HG03521 (cell line): ENCODE measurements around the gene ENTR1.

Source experiments
- ATAC-seq: cut with Tn5 transposase; IDR thresholded peaks from one replicate; pipeline ENCODE4 v1.9.1; 2021; ENCODE audit warnings: mild to moderate bottlenecking, moderate library complexity; ENCODE audit not compliant: unreplicated experiment

Gene ENTR1

GRCh38 chr9:136410500-136411287, at the start of gene ENTR1, which contains the start of gene PMPCA:
TSS of gene ENTR1 (minus strand) at chr9:136410614. CDS start at chr9:136410397, 217 bp downstream.
TSS of gene PMPCA (plus strand) at chr9:136410658. CDS start at chr9:136410669, 11 bp downstream.
- peak; percentile 79 for ATAC-seq

- no peak for ATAC-seq
Measured at GRCh38 chr9:136459425-136459824, 49.0 kb upstream of the ENTR1 start.

GRCh38 chr9:136457326-136457725, 46.9 kb upstream of the ENTR1 start:
- ATAC-seq, result no peak

- no peak for ATAC-seq
Measured at GRCh38 chr9:136456258-136456657, 45.8 kb upstream of the ENTR1 start.

GRCh38 chr9:136455043-136456002, 44.9 kb upstream of the ENTR1 start:
- ATAC-seq, result no peak

GRCh38 chr9:136454026-136454796, 43.8 kb upstream of the ENTR1 start:
- no peak for ATAC-seq

- ATAC-seq, result no peak
Measured at GRCh38 chr9:136453326-136453725, 42.9 kb upstream of the ENTR1 start.

- ATAC-seq, result no peak
Measured at GRCh38 chr9:136451221-136451877, 40.9 kb upstream of the ENTR1 start.

- no peak for ATAC-seq
Measured at GRCh38 chr9:136448655-136449054, 38.2 kb upstream of the ENTR1 start.

- no peak for ATAC-seq
Measured at GRCh38 chr9:136447173-136447778, 36.9 kb upstream of the ENTR1 start.

GRCh38 chr9:136445799-136446198, 35.4 kb upstream of the ENTR1 start:
- ATAC-seq, result no peak

GRCh38 chr9:136444102-136444501, 33.7 kb upstream of the ENTR1 start:
- ATAC-seq, result no peak

- ATAC-seq, result no peak
Measured at GRCh38 chr9:136443687-136444086, 33.3 kb upstream of the ENTR1 start.

- no peak for ATAC-seq
Measured at GRCh38 chr9:136443087-136443486, 32.7 kb upstream of the ENTR1 start.

- no peak for ATAC-seq
Measured at GRCh38 chr9:136442265-136442664, 31.9 kb upstream of the ENTR1 start.

- no peak for ATAC-seq
Measured at GRCh38 chr9:136441681-136442245, 31.3 kb upstream of the ENTR1 start.

GRCh38 chr9:136441191-136441680, 30.8 kb upstream of the ENTR1 start:
- no peak for ATAC-seq

- peak; percentile 64 for ATAC-seq
Measured at GRCh38 chr9:136439481-136440408, 29.3 kb upstream of the ENTR1 start, which contains the start of gene INPP5E. TSS of gene INPP5E (minus strand) at chr9:136439845. CDS start at chr9:136439419, 426 bp downstream.
